ENCODE data around the gene MYRF. TPM values are rescaled to one million over a fixed set of nuclear protein-coding genes. Genes with fewer than 3 reads are reported as not detected.

Gene MYRF
- total RNA-seq, result 10 to 100 TPM in 3 of 4 donors, under 1 TPM in 1; 0.16 to 55.1 (median 29.5) TPM

DNA sequence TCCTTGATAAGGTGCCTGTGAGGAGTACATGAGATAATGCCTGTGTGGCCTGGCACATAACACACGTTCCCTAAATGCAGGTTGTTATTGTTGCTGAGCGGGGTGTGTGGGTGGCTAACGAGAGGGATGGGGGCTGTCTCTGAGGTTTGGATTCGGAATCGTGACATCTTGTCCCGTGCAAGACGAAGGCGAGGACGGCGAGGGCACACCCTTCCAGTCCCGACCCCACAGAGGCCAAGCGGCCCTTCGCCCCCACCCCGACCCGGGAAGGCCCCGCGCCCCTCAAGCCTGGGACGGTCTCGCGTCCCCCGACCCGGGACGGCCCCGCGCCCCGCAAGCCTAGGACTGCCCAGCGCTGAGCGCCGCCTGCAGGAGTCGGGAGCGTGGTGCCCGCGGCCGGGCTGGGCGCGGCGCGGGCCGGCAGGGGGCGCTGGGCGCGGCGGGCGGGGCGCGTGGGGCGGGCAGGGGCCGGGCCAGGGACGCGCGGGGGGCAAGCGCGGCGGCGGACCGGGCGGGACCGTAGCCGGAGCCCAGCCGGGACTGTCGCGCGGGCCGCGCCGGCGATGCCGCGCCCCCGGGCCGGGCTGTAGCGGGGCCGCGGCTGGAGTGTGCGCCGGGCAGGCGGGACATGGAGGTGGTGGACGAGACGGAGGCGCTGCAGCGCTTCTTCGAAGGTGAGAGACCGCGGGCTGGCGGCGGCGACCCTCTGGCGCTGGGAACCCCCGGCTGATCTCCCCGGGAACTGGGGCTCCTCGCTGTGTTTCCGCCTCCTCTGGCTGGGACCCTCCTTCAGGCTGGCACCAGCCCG, at the start of gene MYRF:
MYRF (plus strand) TSS at position 520 of the 808 bp plus-strand sequence; CDS start at position 629, 109 bp downstream.
- peak; percentile 71 for ATAC-seq (ENCODE audit: low FRiP score)

GRCh38 chr11:61702701-61703312, 49.6 kb upstream of the MYRF start:
- DNase-seq (ENCODE audit: low spot score) (no peak), ATAC-seq (ENCODE audit: low FRiP score) (no peak)
- TF ChIP-seq, protein P1, sequence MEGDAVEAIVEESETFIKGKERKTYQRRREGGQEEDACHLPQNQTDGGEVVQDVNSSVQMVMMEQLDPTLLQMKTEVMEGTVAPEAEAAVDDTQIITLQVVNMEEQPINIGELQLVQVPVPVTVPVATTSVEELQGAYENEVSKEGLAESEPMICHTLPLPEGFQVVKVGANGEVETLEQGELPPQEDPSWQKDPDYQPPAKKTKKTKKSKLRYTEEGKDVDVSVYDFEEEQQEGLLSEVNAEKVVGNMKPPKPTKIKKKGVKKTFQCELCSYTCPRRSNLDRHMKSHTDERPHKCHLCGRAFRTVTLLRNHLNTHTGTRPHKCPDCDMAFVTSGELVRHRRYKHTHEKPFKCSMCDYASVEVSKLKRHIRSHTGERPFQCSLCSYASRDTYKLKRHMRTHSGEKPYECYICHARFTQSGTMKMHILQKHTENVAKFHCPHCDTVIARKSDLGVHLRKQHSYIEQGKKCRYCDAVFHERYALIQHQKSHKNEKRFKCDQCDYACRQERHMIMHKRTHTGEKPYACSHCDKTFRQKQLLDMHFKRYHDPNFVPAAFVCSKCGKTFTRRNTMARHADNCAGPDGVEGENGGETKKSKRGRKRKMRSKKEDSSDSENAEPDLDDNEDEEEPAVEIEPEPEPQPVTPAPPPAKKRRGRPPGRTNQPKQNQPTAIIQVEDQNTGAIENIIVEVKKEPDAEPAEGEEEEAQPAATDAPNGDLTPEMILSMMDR (IDR thresholded peaks at IDR 0.05), result no peak

More for the DNA sequence above, at the start of gene MYRF:
- no peak for DNase-seq (ENCODE audit: low spot score)
- TF ChIP-seq, protein P1 (IDR thresholded peaks at IDR 0.05), result peak in 1 of 3 donors; percentile 11

GRCh38 chr11:61704838-61705237, 47.6 kb upstream of the MYRF start:
- TF ChIP-seq, protein P1 (IDR thresholded peaks at IDR 0.05), result no peak
- DNase-seq (ENCODE audit: low spot score) (no peak), ATAC-seq (ENCODE audit: low FRiP score) (no peak)

- DNase-seq (ENCODE audit: low spot score) (no peak), ATAC-seq (ENCODE audit: low FRiP score) (no peak)
- TF ChIP-seq, protein P1 (IDR thresholded peaks at IDR 0.05), result no peak
Measured at GRCh38 chr11:61706452-61707400, 45.7 kb upstream of the MYRF start.

- TF ChIP-seq, protein P1 (IDR thresholded peaks at IDR 0.05), result no peak
- ATAC-seq (ENCODE audit: low FRiP score) (no peak), DNase-seq (ENCODE audit: low spot score) (no peak)
Measured at GRCh38 chr11:61707574-61707973, 44.9 kb upstream of the MYRF start.

GRCh38 chr11:61709110-61709509, 43.3 kb upstream of the MYRF start:
- DNase-seq (ENCODE audit: low spot score) (no peak), ATAC-seq (ENCODE audit: low FRiP score) (no peak)
- TF ChIP-seq, protein P1 (IDR thresholded peaks at IDR 0.05), result no peak
